HG03565 (cell line): ENCODE data around the gene MAPK1.
A peak's percentile ranks its signal among the peaks of the same experiment; 100 is the strongest.
"Not testable (repeated sequence)": the region's sequence is repeated elsewhere in the genome, so short reads cannot be mapped to it uniquely, and the experiment has no call there.

Source experiments
- ATAC-seq: cut with Tn5 transposase; IDR thresholded peaks from one replicate; pipeline ENCODE4 v1.9.1; 2021; ENCODE audit warnings: mild to moderate bottlenecking, moderate library complexity; ENCODE audit not compliant: unreplicated experiment

MAPK1 gene

GRCh38 chr22:21867528-21868266 lies at the start of gene MAPK1:
Gene MAPK1, minus strand, starts transcription at chr22:21867645. Its CDS starts 205 bp downstream, at chr22:21867440.
- ATAC-seq = peak; percentile 83

- no peak for ATAC-seq
These were observed 49.0 kb upstream of the MAPK1 start for GRCh38 chr22:21916309-21916918.

- no peak for ATAC-seq
These were observed 48.3 kb upstream of the MAPK1 start for GRCh38 chr22:21915624-21916308.

GRCh38 chr22:21914033-21914642 lies 46.7 kb upstream of the MAPK1 start:
- not testable (repeated sequence) for ATAC-seq

- not testable (repeated sequence) for ATAC-seq
These were observed 42.9 kb upstream of the MAPK1 start for GRCh38 chr22:21910367-21910766.

- no peak for ATAC-seq
These were observed 42.4 kb upstream of the MAPK1 start for GRCh38 chr22:21909871-21910270.

GRCh38 chr22:21907638-21908522 lies 40.4 kb upstream of the MAPK1 start:
- no peak for ATAC-seq

GRCh38 chr22:21905234-21905633 lies 37.8 kb upstream of the MAPK1 start:
- ATAC-seq = not testable (repeated sequence)

- ATAC-seq = no peak
These were observed 36.9 kb upstream of the MAPK1 start for GRCh38 chr22:21904250-21904789.

GRCh38 chr22:21903283-21903682 lies 35.8 kb upstream of the MAPK1 start:
- ATAC-seq = no peak

GRCh38 chr22:21902296-21903087 lies 35.0 kb upstream of the MAPK1 start:
- ATAC-seq = no peak

- no peak for ATAC-seq
These were observed 31.0 kb upstream of the MAPK1 start for GRCh38 chr22:21898354-21898896.

- ATAC-seq = no peak
These were observed 29.6 kb upstream of the MAPK1 start for GRCh38 chr22:21896951-21897513.

GRCh38 chr22:21896275-21896674 lies 28.8 kb upstream of the MAPK1 start:
- not testable (repeated sequence) for ATAC-seq

- ATAC-seq = no peak
These were observed 27.4 kb upstream of the MAPK1 start for GRCh38 chr22:21894799-21895198.

- ATAC-seq = no peak
These were observed 22.0 kb upstream of the MAPK1 start for GRCh38 chr22:21889251-21889990.

- ATAC-seq = no peak
These were observed 20.4 kb upstream of the MAPK1 start for GRCh38 chr22:21887841-21888240.

- not testable (repeated sequence) for ATAC-seq
These were observed 16.5 kb upstream of the MAPK1 start for GRCh38 chr22:21883930-21884329.
